ENCODE data around the gene FAM110C. TPM values are rescaled to one million over a fixed set of nuclear protein-coding genes. Genes with fewer than 3 reads are reported as not detected.

FAM110C gene
- total RNA-seq, 1 experiment from 2014 or later, result 2.0 TPM

Other genes starting within 250 kb of the FAM110C start
- gene SH3YL1, start 217.5 kb upstream of the FAM110C start, total RNA-seq (2014; rRNA removed; shearing (Covaris generic)), result 13.1 and 15.4 TPM in 2 replicates
- 138 and 179 TPM in 2 replicates for gene ACP1, start 218.4 kb upstream of the FAM110C start, total RNA-seq (2014; rRNA removed; shearing (Covaris generic))
- 1.1 and 2.6 TPM in 2 replicates for gene ALKAL2, start 241.6 kb upstream of the FAM110C start, total RNA-seq (2014; rRNA removed; shearing (Covaris generic))

Data from H7 (cell line).